Spleen (tissue), 7 donors: ENCODE measurements around the gene TPCN2.

Experiments used
- CTCF ChIP-seq, 11 experiments: fragments of 200-600 bp in 7 of 11; fragments of 450-650 bp in 4 of 11; sonication (generic) in 4 of 11; IDR thresholded peaks in 8 of 11; conservative IDR thresholded peaks in 3 of 11; 1 replicate in 7 of 11; 2 replicates in 4 of 11; pipeline versions ENCODE4 v1.4.0 to v1.8.0; 2016 to 2021; ENCODE audit warnings: antibody characterized with exemption in 11 of 11, inconsistent platforms in 4 of 11, mild to moderate bottlenecking in 1 of 11
- POLR2A ChIP-seq, 3 donors: fragments of 450-650 bp; IDR thresholded peaks; one replicate each; pipeline ENCODE4 v1.5.1; 2017; ENCODE audit warnings: antibody characterized with exemption in 3 of 3, mild to moderate bottlenecking in 1 of 3
- POLR2AphosphoS5 ChIP-seq, 3 donors: sonication (generic); formaldehyde crosslinking; IDR thresholded peaks; one replicate each; pipeline ENCODE4 v1.5.1; 2017; ENCODE audit warnings: antibody characterized with exemption in 3 of 3
- donor health status: DM: no; HTN: no; CAD: no; lungs with moderate emphysema.
- donor health status: DM: no; HTN: no; CAD: no.
- donor health status: DM: no; HTN: no; CAD: no.

GRCh38 chr11:69059985-69060384, 11.3 kb downstream of the TPCN2 start:
- no peak for TF ChIP-seq POLR2A (IDR thresholded peaks at IDR 0.05)
- no peak for TF ChIP-seq CTCF (IDR thresholded peaks at IDR 0.05 in 8 of 11, conservative IDR thresholded peaks at IDR 0.05 in 3 of 11)
- no peak for TF ChIP-seq POLR2AphosphoS5 (IDR thresholded peaks at IDR 0.05)
